ENCODE measurements around the gene MEF2C. TPM values are rescaled to one million over a fixed set of nuclear protein-coding genes. Genes with fewer than 3 reads are reported as not detected.

MEF2C gene
- polyA plus RNA-seq, 1 donor from 2014 or later, result 30.2 TPM

GRCh38 chr5:88895681-88896501, 12.9 kb upstream of the MEF2C start:
- Histone ChIP-seq H3K36me3 (ENCODE audit: insufficient read depth, low read length) (no peaks in the 10 kb centered on the region), H3K4me2 (ENCODE audit: low read length) (no peak overlapping the region), H3F3A (ENCODE audit: insufficient read depth, low read length, poor library complexity, severe bottlenecking) (no peaks in the 10 kb centered on the region), H2AFZ (ENCODE audit: low read depth, low read length) (no peak overlapping the region), H3K27ac (ENCODE audit: low read length) (no peak overlapping the region), H3K27me3 (ENCODE audit: insufficient read depth, low read depth, low read length) (no peaks in the 10 kb centered on the region), H4K20me1 (ENCODE audit: insufficient read depth) (no peaks in the 10 kb centered on the region), H3K4me3 (ENCODE audit: low read length) (no peak overlapping the region), H3K79me2 (replicated peaks; ENCODE audit: insufficient read depth, low read length) (no peaks in the 10 kb centered on the region), H3K9me3 (ENCODE audit: low read length) (no peaks in the 10 kb centered on the region), H3K9me2 (ENCODE audit: insufficient read depth, low read length) (no peaks in the 10 kb centered on the region), H3K9ac (ENCODE audit: low read length) (no peak overlapping the region)
- TF ChIP-seq EZH2 (IDR thresholded peaks at IDR 0.05; ENCODE audit: borderline replicate concordance, insufficient read depth, low read length, poor library complexity, severe bottlenecking) (no peak), REST (IDR thresholded peaks at IDR 0.05; ENCODE audit: borderline replicate concordance) (no peak), MXI1 (conservative IDR thresholded peaks at IDR 0.05; ENCODE audit: poor library complexity, severe bottlenecking) (no peak), SMC3 (conservative IDR thresholded peaks at IDR 0.05; ENCODE audit: poor library complexity) (no peak), POLR2AphosphoS5 (IDR thresholded peaks at IDR 0.05) (no peak), EP300 (conservative IDR thresholded peaks at IDR 0.05; ENCODE audit: poor library complexity, severe bottlenecking) (no peak), RAD21 (conservative IDR thresholded peaks at IDR 0.05) (no peak), TAF1 (IDR thresholded peaks at IDR 0.05; ENCODE audit: low read depth) (no peak)
- TF ChIP-seq, protein P1, sequence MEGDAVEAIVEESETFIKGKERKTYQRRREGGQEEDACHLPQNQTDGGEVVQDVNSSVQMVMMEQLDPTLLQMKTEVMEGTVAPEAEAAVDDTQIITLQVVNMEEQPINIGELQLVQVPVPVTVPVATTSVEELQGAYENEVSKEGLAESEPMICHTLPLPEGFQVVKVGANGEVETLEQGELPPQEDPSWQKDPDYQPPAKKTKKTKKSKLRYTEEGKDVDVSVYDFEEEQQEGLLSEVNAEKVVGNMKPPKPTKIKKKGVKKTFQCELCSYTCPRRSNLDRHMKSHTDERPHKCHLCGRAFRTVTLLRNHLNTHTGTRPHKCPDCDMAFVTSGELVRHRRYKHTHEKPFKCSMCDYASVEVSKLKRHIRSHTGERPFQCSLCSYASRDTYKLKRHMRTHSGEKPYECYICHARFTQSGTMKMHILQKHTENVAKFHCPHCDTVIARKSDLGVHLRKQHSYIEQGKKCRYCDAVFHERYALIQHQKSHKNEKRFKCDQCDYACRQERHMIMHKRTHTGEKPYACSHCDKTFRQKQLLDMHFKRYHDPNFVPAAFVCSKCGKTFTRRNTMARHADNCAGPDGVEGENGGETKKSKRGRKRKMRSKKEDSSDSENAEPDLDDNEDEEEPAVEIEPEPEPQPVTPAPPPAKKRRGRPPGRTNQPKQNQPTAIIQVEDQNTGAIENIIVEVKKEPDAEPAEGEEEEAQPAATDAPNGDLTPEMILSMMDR (IDR thresholded peaks at IDR 0.05; ENCODE audit: poor library complexity, severe bottlenecking), result no peak

DNA sequence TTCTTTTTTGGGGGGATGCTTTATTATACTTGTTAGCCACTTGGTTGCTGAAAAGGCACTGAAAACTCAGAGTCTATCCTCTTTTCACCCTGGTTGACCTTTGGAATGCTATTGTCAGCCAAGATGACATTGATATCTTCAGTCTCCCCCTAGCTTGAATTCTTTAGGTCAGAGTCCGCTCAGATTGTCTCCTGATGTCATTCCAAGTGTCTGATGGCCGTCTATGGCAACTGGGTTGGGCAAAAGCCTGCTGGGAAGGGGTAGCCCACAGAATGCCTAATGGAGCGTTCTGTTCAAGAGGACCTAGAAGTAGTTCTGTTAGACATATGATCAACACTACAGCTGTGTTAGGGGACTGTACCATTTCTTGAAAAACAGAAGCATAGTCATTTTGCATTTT, 9.7 kb upstream of the MEF2C start:
- Histone ChIP-seq H3K36me3 (ENCODE audit: insufficient read depth, low read length) (no peaks in the 10 kb centered on the region), H4K20me1 (ENCODE audit: insufficient read depth) (no peaks in the 10 kb centered on the region), H3F3A (ENCODE audit: insufficient read depth, low read length, poor library complexity, severe bottlenecking) (no peaks in the 10 kb centered on the region), H3K27me3 (ENCODE audit: insufficient read depth, low read depth, low read length) (peaks cover 29% of the 10 kb centered on the region), H3K9ac (ENCODE audit: low read length) (no peak overlapping the region), H2AFZ (ENCODE audit: low read depth, low read length) (no peak overlapping the region), H3K4me3 (ENCODE audit: low read length) (no peak overlapping the region), H3K27ac (ENCODE audit: low read length) (no peak overlapping the region), H3K4me2 (ENCODE audit: low read length) (no peak overlapping the region), H3K9me3 (ENCODE audit: low read length) (no peaks in the 10 kb centered on the region), H3K79me2 (replicated peaks; ENCODE audit: insufficient read depth, low read length) (no peaks in the 10 kb centered on the region), H3K9me2 (ENCODE audit: insufficient read depth, low read length) (no peaks in the 10 kb centered on the region)
- TF ChIP-seq TAF1 (IDR thresholded peaks at IDR 0.05; ENCODE audit: low read depth), result no peak
